ENCODE results near the gene RFX3. TPM values are rescaled to one million over a fixed set of nuclear protein-coding genes. Genes with fewer than 3 reads are reported as not detected.

The RFX3 gene
- total RNA-seq, 1 donor from 2014 or later, result 71.4 TPM

DNA sequence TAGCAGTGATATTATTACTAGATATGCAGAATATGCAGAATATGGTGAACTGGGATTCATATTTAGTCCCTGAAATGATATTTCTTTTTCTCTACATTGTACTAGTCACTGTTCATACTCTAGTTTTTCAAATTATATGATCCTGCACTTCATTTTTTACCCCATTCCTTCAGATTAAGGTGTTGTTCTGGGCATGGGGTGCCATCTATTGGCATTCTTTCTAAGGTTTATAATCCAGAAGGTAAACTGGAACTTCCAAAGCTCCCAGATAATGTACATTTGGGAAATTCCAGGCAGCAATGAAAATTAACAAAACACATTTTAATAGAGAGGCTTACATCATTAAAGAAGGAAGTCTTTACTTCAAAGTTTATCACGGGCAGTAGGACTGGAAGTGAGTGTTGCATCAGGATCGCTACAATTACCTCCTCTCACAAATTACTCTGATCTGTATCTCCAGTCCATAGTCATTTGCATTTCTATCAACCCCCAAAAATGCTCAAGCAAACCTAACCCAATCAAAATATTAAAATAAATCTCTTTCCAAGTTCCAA lies 12.5 kb downstream of the RFX3 start:
- DNase-seq, result no peak

DNA sequence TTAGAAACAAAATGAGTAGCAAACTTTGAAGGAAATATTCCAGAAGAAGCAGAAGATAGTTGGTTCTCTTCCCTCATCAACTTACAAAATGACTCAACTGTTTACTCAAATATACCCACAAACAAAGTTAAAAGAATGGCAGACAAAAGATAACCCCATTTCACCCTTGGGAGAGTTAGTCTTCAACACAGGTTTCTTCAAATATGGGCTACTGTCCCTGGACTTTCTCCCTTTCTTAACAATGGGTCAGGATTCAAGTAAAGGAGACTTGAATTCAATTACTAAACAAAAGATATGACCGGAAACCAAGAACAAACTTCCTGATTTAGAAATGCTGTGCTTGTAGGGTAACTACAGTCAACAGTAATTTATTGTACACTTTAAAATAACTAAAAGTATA lies 14.2 kb downstream of the RFX3 start:
- DNase-seq, result no peak

GRCh38 chr9:3510796-3511195 lies 15.0 kb downstream of the RFX3 start:
- DNase-seq, result no peak

DNA sequence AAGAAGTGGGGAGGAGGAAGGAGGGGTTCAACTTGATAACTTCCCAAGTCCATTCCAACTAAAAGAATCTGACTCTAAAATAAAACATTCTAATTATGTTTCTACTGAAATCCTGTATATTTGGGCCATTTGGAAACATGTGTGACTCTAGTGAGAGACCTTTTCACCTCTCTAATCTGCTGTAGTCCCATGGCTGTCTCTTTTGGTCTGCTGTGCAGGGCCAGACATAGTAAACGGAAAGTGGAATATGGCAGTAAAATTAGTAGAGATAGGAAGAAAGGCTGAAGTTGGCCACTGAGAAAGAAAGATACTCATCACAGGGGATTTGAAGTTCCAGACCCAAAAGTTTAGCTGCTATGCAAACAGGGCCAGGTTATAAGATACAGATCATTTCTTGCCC lies 15.9 kb downstream of the RFX3 start:
- no peak for DNase-seq

GRCh38 chr9:3508521-3509291 lies 17.1 kb downstream of the RFX3 start:
- DNase-seq, result no peak

DNA sequence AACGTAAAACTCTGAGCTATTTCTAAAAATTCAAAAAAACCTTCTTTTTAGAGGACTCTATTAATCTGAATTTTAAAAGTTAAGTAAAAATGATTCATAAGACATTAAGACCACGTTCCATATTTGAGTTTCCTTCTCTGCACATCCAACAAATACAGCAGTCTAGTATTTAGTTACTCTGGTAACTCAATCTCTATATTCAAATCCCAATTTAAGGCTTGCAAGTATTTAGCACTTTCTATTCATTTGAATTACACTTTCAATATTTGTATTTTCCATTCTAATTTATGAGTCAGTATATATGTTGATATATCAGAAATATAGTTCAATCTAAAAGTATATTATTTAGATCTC lies 17.7 kb downstream of the RFX3 start:
- no peak for DNase-seq

DNA sequence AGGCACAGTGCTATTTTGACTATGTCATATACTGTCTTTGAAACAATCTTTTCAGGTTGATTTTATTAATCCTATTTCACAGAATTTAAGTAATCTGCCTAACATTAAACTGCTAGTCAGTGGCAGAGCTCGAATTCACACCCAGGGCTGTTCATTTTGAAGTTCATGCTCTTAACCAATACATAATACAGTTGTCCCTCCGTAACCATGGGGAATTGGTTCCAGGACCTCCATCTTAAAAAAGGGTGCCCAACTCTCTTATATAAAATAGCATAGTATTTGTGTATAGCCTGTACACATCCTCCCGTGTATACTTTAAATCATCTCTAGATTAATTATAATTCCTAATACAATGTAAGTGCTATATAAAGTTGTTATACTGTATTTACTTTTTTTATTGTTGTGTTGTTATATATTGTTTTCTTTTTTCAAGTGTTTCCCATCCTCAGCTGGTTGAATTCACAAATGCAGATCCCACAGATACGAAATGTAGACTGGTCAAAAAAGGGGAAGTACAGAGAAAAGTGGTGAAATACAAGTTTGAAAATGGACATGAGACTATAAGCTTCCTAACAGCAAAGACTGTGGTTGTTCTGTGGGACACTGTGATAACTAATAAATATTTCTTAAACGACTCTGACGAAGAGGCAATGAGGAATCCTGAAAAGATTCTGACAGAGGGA lies 18.3 kb downstream of the RFX3 start:
- no peak for DNase-seq

- DNase-seq, result no peak
Measured at GRCh38 chr9:3506164-3506563, 19.6 kb downstream of the RFX3 start.

DNA sequence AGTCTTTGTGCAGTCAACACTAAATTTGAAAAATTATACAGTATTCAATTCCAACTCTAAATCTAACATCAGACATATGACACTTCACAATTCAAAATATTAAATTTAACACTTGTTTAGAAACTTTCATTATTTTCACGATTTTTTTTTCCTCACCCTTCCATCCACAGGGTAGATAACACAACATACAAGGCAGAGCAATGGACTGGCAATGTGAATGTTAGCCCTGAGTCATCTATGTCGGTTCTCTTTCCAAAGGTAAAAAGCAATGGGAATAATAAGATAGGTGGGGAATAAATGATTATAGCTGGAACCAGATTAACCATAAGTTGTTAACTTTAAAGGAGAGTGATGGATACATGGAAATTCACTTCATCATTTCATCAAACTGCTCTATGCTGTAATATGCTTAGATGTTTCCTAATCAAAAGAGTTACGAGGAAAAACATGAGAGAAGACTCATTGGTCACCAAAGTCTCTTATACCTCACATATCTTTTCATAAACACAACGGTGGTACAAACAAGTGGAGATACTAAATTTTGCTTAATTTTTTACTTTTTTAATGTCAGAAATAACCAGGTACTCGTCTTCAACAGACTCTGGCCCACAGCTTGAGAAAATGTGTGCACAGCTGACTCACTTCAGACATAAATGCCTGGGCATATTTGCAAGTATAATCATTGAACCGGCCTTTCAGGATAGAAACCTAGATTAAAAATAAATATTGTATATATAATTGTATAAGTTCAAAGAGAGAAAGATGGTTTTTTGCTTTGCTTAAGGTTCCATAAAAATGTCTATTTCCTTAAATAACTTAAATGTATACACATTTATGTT lies 23.0 kb downstream of the RFX3 start:
- DNase-seq, result no peak

GRCh38 chr9:3500044-3500443 lies 25.8 kb downstream of the RFX3 start:
- no peak for DNase-seq

- DNase-seq, result no peak
Measured at GRCh38 chr9:3498691-3499090, 27.1 kb downstream of the RFX3 start.

GRCh38 chr9:3497857-3498256 lies 27.9 kb downstream of the RFX3 start:
- no peak for DNase-seq

GRCh38 chr9:3497401-3497800 lies 28.4 kb downstream of the RFX3 start:
- DNase-seq, result no peak

DNA sequence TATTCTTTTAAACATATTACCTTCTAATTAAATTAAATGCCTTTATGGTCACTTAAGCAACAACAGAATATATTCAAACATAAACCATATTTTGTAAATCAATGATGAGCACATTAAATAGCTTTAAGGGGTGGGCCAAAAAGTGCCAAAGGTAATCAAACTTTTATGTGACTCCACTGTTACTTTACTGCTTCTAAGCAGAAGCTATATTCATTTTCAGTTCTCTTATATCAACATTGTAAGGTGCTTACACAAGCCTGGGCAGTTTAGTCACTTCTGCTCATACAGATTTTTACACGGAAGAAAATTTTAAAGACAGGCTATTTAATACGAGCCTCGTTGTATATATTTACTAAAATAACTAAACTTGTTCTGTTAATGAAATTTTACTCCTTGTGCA lies 29.9 kb downstream of the RFX3 start:
- no peak for DNase-seq

- no peak for DNase-seq
Measured at GRCh38 chr9:3492214-3492613, 33.6 kb downstream of the RFX3 start.

DNA sequence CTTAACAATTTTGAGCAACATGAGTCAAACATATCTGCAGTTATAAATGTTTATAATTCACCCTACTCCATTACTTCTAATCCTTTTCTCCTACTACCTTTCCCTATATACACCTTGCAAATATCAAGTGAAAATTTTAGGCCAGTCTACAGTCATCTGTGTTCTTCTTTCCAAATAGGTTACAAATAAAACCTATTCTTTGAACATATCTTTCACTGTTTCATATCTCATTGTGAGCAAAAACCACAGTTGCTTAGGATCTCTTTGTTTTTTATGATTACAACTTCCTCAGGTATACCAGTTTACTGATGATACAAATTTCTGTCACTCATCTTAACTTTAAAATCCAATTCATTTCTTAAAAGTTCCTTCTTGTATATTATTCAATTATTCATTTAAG lies 34.4 kb downstream of the RFX3 start:
- DNase-seq, result no peak

- DNase-seq, result no peak
Measured at GRCh38 chr9:3490957-3491356, 34.8 kb downstream of the RFX3 start.

GRCh38 chr9:3482578-3482977 lies 43.2 kb downstream of the RFX3 start:
- no peak for DNase-seq

- DNase-seq, result no peak
Measured at GRCh38 chr9:3480353-3480655, 45.5 kb downstream of the RFX3 start.

DNA sequence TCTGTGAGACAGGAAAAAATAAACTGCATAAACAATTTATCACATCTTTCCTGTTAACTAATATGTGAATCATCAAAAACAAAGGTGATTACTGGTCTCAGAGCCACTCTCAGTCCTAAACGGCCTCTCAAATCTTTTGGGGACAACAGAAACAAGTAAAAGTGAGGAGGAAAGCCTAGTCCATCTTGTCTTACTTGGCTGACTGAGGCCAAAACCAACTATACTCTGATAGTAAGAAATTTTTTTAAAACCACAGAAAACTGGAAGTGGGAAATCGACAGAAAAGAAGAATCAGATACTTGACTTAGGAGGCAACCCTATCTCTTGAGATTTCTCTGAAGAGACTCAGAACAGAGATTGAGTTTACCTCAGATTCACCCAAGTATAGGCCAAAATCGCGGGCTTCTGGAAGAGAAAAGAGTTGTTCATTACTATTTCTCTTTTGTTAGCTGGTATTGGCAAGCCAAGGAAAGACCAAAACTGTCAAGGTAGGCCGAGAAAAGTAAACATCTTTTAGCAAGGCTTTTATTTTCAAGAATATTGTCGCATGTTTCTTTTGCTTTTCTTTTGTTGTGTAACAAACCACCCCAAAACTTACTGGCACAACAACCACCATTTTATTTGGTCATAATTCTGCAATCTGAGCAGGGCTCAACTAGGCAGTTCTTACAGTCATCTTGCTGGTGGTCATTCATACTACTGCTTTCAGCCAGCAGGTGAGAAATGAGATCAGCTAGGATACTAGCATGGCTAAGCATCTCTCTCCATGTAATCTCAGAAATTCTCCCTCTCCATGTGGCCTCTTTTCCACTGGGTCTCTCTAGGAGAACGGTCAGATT lies 46.1 kb downstream of the RFX3 start:
- no peak for DNase-seq

GRCh38 chr9:3478549-3478953 lies 47.2 kb downstream of the RFX3 start:
- no peak for DNase-seq

DNA sequence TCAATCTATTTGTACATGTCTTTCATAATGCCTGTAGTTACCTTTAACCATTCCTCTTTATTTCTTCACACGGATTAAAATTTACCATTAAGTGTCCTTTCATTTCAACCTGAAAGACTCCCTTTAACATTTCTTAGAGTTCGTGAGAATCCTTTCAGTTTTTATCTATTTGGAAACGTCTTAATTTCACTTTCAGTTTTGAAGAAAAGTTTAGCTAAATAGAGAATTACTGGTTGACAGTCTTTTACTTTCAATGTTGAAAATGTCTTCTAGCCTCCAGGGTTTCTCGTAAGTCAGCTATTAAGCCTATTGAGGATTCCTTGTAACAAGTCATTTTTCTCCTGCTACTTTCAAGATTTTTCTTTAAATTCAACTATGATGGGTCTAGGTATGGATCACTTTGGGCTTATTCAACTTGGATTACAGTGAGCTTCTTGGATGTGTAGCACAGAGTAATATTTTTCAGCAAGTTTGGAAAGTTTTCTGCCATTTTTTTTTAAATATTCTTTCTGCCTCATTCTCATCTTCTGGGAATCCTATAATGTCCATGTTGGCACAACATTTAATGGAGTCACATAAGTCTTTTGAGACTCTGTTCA lies 48.5 kb downstream of the RFX3 start:
- no peak for DNase-seq

All from occipital lobe (tissue), 2 donors.